ENCODE data around the gene ZFAND6.
"Not testable (repeated sequence)": the region's sequence is repeated elsewhere in the genome, so short reads cannot be mapped to it uniquely, and the experiment has no call there.

The ZFAND6 gene

GRCh38 chr15:80019168-80019745 lies 40.2 kb upstream of the ZFAND6 start:
- H3K4me3 ChIP-seq, result no peak overlapping the region
- H3K27me3 ChIP-seq, result no peaks in the 10 kb centered on the region
- no peaks in the 10 kb centered on the region for H3K36me3 ChIP-seq
- no peaks in the 10 kb centered on the region for H4K20me1 ChIP-seq
- H3K4me2 ChIP-seq, result no peak overlapping the region
- no peak overlapping the region for H3K9ac ChIP-seq
- no peak for TF ChIP-seq Cebpa-rat (IDR thresholded peaks at IDR 0.05)
- peaks cover 0 to 5% (median 0%) of the 10 kb centered on the region in 10 experiments; a peak in 1 of 20 replicates for H3K4me1 ChIP-seq
- H3K27ac ChIP-seq, result no peak overlapping the region
- H3K9me3 ChIP-seq (replicated peaks in 1 of 11), result peaks cover 0 to 13% (median 5%) of the 10 kb centered on the region in 11 experiments; a peak in 8 of 22 replicates

GRCh38 chr15:80020149-80020548 lies 39.3 kb upstream of the ZFAND6 start:
- not testable (repeated sequence) for H3K4me1 ChIP-seq, H3K4me2 ChIP-seq, H4K20me1 ChIP-seq, H3K4me3 ChIP-seq, H3K36me3 ChIP-seq, H3K9ac ChIP-seq, H3K27me3 ChIP-seq, H3K27ac ChIP-seq
- peaks cover 0 to 13% (median 3%) of the 10 kb centered on the region in 11 experiments; a peak in 8 of 22 replicates for H3K9me3 ChIP-seq (replicated peaks in 1 of 11)

- Histone ChIP-seq H3K36me3 (no peaks in the 10 kb centered on the region), H3K27ac (no peak overlapping the region), H3K27me3 (no peaks in the 10 kb centered on the region), H4K20me1 (no peaks in the 10 kb centered on the region), H3K9ac (no peak overlapping the region), H3K4me1 (peaks cover 1 to 9% (median 4%) of the 10 kb centered on the region in 10 experiments; a peak in 17 of 20 replicates), H3K4me3 (no peak overlapping the region), H3K9me3 (replicated peaks in 1 of 11) (peaks cover 0 to 13% (median 3%) of the 10 kb centered on the region in 11 experiments; a peak in 7 of 22 replicates), H3K4me2 (no peak overlapping the region)
- no peak for TF ChIP-seq Cebpa-rat (IDR thresholded peaks at IDR 0.05)
Observed at GRCh38 chr15:80020731-80021130, 38.7 kb upstream of the ZFAND6 start.

- peak overlapping the region; percentile 41 to 67 (median 60) for H3K4me2 ChIP-seq
- H3K36me3 ChIP-seq, result no peaks in the 10 kb centered on the region
- peak overlapping the region in 4 of 11 experiments; percentile 0 to 10 (median 8); a peak in 2 of 22 replicates for H3K27ac ChIP-seq
- peaks cover 19 to 27% (median 22%) of the 10 kb centered on the region in 10 experiments for H3K4me1 ChIP-seq
- H4K20me1 ChIP-seq, result no peaks in the 10 kb centered on the region
- no peaks in the 10 kb centered on the region for H3K27me3 ChIP-seq
- no peak overlapping the region for H3K4me3 ChIP-seq
- no peak for TF ChIP-seq Cebpa-rat (IDR thresholded peaks at IDR 0.05)
- peaks cover 0 to 9% (median 0%) of the 10 kb centered on the region in 11 experiments; a peak in 5 of 22 replicates for H3K9me3 ChIP-seq (replicated peaks in 1 of 11)
- H3K9ac ChIP-seq, result no peak overlapping the region
Observed at GRCh38 chr15:80026310-80026709, 33.2 kb upstream of the ZFAND6 start.

GRCh38 chr15:80026754-80027153 lies 32.7 kb upstream of the ZFAND6 start:
- Histone ChIP-seq H3K4me1 (peaks cover 19 to 28% (median 23%) of the 10 kb centered on the region in 10 experiments), H3K4me2 (peak overlapping the region; percentile 41 to 67 (median 60)), H3K9ac (no peak overlapping the region), H3K9me3 (replicated peaks in 1 of 11) (peaks cover 0 to 9% (median 0%) of the 10 kb centered on the region in 11 experiments; a peak in 5 of 22 replicates), H3K27me3 (no peaks in the 10 kb centered on the region), H3K27ac (peak overlapping the region in 4 of 11 experiments; percentile 0 to 10 (median 8); a peak in 2 of 22 replicates), H4K20me1 (no peaks in the 10 kb centered on the region), H3K4me3 (no peak overlapping the region), H3K36me3 (no peaks in the 10 kb centered on the region)
- TF ChIP-seq Cebpa-rat (IDR thresholded peaks at IDR 0.05), result no peak

- peaks cover 39 to 50% (median 44%) of the 10 kb centered on the region in 10 experiments for H3K4me1 ChIP-seq
- H3K9ac ChIP-seq, result no peak overlapping the region
- H3K4me3 ChIP-seq, result no peak overlapping the region
- no peak overlapping the region for H3K27ac ChIP-seq
- H3K9me3 ChIP-seq (replicated peaks in 1 of 11), result peaks cover 0 to 3% (median 0%) of the 10 kb centered on the region in 11 experiments; a peak in 1 of 22 replicates
- no peak for TF ChIP-seq Cebpa-rat (IDR thresholded peaks at IDR 0.05)
- no peaks in the 10 kb centered on the region for H3K27me3 ChIP-seq
- H4K20me1 ChIP-seq, result no peaks in the 10 kb centered on the region
- no peaks in the 10 kb centered on the region for H3K36me3 ChIP-seq
- H3K4me2 ChIP-seq, result no peak overlapping the region
Observed at GRCh38 chr15:80028937-80029336, 30.5 kb upstream of the ZFAND6 start.

GRCh38 chr15:80031841-80032240 lies 27.6 kb upstream of the ZFAND6 start:
- Histone ChIP-seq H3K36me3 (no peaks in the 10 kb centered on the region), H3K9me3 (replicated peaks in 1 of 11) (no peaks in the 10 kb centered on the region), H3K27ac (no peak overlapping the region), H3K4me3 (no peak overlapping the region), H4K20me1 (no peaks in the 10 kb centered on the region), H3K9ac (no peak overlapping the region), H3K27me3 (no peaks in the 10 kb centered on the region), H3K4me1 (peaks cover 26 to 48% (median 40%) of the 10 kb centered on the region in 10 experiments), H3K4me2 (peak overlapping the region in 8 of 11 experiments; percentile 16 to 82 (median 60); a peak in 7 of 22 replicates)
- TF ChIP-seq Cebpa-rat (IDR thresholded peaks at IDR 0.05), result no peak

- no peaks in the 10 kb centered on the region for H3K36me3 ChIP-seq
- no peak overlapping the region for H3K9ac ChIP-seq
- peaks cover 20 to 44% (median 34%) of the 10 kb centered on the region in 10 experiments for H3K4me1 ChIP-seq
- no peak overlapping the region for H3K27ac ChIP-seq
- H3K27me3 ChIP-seq, result no peaks in the 10 kb centered on the region
- H3K4me2 ChIP-seq, result peak overlapping the region in 9 of 11 experiments; percentile 13 to 70 (median 33); a peak in 12 of 22 replicates
- H4K20me1 ChIP-seq, result no peaks in the 10 kb centered on the region
- H3K4me3 ChIP-seq, result no peak overlapping the region
- H3K9me3 ChIP-seq (replicated peaks in 1 of 11), result peaks cover 0 to 10% (median 0%) of the 10 kb centered on the region in 11 experiments; a peak in 4 of 22 replicates
- TF ChIP-seq Cebpa-rat (IDR thresholded peaks at IDR 0.05), result no peak
Observed at GRCh38 chr15:80034629-80035028, 24.8 kb upstream of the ZFAND6 start.

GRCh38 chr15:80036071-80036470 lies 23.4 kb upstream of the ZFAND6 start:
- Histone ChIP-seq H3K4me2 (peak overlapping the region in 2 of 11 experiments; percentile 3 to 41; a peak in 2 of 22 replicates), H3K9ac (no peak overlapping the region), H3K9me3 (replicated peaks in 1 of 11) (peaks cover 0 to 10% (median 0%) of the 10 kb centered on the region in 11 experiments; a peak in 4 of 22 replicates), H3K27ac (no peak overlapping the region), H3K36me3 (no peaks in the 10 kb centered on the region), H3K27me3 (no peaks in the 10 kb centered on the region), H3K4me1 (peaks cover 20 to 44% (median 34%) of the 10 kb centered on the region in 10 experiments), H3K4me3 (no peak overlapping the region), H4K20me1 (no peaks in the 10 kb centered on the region)
- no peak for TF ChIP-seq Cebpa-rat (IDR thresholded peaks at IDR 0.05)
